Measurements from ENCODE around the gene TSGA10IP. TPM values are rescaled to one million over a fixed set of nuclear protein-coding genes. Genes with fewer than 3 reads are reported as not detected.

The TSGA10IP gene
- total RNA-seq (2022; extraction: Qiagen RNA extraction; ENCODE audit: low read depth), result not detected in 5 replicates

DNA sequence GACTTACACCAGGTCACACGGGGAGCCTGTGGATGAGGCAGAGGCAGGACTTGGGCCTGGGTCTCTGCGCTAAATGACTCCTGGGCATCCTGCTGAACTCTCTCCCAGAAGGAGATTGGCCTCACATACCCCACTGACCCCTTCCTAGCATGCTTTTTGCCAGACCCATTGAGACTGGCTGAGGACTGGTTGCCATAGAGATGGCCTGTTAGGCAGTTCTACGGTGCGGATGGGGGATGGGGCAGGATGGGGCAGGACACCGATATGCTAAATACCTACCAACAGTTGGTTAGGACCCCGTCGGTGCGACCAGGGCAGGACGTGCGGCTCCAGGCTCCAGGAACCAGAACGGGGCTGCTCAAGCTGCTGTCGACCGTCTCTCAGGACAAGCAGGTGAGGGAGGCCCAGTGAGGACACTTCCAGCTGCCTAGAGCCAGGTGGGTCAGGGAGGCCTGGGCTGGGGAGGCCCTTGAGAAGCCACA lies at the start of gene TSGA10IP:
TSS of gene TSGA10IP (plus strand) at position 51 of the 482 bp plus-strand sequence. CDS start at position 247, 196 bp downstream.

DNA sequence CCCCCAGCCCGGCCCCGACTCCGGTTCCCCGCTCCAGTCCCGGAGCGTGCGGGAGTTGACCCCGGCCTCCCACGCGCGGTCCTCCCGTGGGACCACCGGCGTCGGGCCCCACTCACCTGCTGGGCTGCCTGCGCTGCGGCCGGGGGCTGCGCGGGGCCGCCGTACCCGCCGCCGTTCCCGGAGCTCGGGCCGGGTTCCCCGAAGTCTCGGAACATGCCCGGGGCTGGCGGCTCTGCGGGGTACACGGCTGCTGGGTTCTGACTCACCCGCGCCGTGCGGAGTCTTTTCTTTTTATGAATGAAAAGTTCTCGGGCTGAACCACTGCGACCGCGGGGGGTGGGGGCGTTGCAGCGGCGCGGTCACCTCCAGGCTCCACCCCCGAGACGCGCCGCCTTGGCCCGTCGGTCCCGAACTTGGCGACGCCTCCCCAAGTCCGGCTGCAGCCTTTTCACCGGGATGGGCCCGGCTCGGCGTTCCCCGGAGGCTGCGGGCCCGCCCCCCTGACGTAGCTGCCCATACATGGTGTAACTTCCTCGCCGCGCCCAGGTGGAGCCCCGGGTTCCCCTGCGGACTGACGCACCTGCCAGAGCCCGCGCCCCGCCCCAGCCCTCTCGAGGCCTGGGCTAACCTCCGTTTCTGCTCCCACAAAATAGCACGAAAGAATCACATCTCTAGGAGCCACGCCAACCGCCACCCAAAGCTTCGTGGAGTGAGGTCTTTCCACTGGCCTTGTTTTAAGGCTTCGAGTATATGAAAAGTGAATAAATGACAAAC lies 45.0 kb upstream of the TSGA10IP start, which contains the start of gene FOSL1:
TSS of gene FOSL1 (minus strand) at position 264 of the 774 bp plus-strand sequence. CDS start at position 215, 49 bp downstream.

DNA sequence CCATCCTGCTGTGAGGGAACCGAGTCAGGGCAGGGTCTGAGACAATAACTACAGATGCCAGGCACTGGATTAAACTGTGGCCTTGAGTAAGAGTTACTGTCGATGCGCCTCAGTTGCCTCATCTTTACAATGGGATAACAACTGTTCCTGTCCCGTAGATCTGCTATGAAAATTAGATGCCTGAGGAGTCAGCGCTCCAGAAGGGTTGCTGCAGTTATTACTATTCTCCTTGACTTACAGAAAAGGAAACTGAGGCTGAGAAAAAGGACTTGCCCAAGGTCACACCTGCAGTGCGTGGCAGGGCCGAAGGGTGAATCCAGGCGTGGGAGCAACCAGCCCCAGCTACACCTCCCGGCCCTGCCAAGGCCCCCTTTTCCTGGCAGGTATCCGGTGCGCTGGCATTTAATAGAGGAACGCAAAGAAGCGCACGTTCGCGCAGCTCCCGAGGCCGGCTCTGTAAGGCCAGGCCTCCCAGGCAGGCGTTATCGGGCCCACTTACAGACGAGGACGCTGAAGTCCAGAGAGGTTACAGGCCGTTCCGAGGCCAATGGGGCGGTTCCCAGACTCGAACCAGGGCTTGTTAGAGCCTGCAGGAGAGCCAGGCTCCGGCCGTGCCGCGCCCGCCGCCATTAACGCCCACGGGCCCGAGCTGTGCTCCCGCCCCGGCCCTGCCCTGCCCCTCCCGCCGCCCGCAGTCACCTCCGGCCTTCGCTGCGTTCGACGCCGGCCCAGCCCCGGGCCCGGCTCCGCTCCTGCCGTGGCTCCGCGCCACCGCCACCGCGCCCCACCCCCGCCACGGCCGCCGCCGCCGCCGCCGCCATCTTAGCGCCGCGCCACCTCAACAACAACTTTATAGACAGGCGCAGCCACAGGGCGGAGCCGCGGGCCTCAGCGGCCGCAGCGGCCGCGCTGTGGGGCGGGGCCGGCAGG lies 26.8 kb upstream of the TSGA10IP start, which contains the start of gene C11orf68:
TSS of gene C11orf68 (minus strand) at position 852 of the 930 bp plus-strand sequence. CDS start at position 821, 31 bp downstream.

DNA sequence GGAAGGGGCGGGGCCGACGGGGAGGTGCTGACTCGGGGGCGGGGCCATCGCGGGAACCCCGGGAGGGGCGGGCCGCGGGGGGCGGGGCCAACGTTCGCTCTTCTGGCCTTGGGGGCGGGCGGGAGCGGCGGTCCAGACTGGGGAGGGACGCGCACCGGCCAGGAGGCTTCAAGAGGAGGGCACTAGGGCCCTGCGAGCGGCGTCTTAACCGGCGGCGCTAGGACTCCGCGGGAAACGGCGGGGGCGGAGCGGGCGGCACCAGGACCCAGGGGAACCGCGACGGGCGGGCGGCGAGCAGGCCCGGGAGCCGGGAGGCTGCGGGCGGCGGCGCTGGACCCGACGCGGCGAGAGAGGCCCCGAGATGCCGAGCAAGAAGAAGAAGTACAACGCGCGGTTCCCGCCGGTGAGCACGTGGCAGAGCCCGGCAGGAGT lies 26.1 kb upstream of the TSGA10IP start, which contains the start of gene DRAP1:
TSS of gene DRAP1 (plus strand) at position 286 of the 432 bp plus-strand sequence. CDS start at position 362, 76 bp downstream.

DNA sequence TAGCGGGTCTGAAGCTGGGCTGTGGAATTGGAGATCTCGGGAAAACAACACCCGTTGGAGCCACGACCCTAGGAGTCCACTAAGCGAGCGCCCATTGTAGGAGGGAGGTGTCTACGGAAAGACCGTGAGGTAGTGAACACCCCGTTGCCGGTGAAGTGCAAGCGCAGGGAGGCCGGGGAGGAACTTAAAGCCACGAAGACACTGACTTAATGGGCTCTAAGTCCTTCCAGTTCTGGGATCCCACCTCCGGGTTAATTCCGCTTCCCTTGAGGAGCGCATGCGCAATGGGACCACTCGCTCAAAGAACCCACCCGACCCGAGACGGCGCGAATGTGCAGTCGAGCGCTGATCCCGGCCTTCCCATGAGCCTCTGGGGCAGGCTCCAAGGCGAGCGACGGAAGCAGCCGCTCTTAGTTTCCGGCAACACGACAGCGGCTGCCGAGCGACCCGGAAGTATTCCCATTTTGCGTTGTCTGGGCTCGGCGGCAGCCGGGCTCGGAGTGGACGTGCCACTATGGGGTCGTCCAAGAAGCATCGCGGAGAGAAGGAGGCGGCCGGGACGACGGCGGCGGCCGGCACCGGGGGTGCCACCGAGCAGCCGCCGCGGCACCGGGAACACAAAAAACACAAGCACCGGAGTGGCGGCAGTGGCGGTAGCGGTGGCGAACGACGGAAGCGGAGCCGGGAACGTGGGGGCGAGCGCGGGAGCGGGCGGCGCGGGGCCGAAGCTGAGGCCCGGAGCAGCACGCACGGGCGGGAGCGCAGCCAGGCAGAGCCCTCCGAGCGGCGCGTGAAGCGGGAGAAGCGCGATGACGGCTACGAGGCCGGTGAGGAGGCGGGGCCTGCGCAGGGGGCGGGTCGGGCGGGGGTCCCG lies 16.2 kb downstream of the TSGA10IP start, which contains the start of gene SART1:
TSS of gene SART1 (plus strand) at position 468 of the 874 bp plus-strand sequence. CDS start at position 515, 47 bp downstream.

DNA sequence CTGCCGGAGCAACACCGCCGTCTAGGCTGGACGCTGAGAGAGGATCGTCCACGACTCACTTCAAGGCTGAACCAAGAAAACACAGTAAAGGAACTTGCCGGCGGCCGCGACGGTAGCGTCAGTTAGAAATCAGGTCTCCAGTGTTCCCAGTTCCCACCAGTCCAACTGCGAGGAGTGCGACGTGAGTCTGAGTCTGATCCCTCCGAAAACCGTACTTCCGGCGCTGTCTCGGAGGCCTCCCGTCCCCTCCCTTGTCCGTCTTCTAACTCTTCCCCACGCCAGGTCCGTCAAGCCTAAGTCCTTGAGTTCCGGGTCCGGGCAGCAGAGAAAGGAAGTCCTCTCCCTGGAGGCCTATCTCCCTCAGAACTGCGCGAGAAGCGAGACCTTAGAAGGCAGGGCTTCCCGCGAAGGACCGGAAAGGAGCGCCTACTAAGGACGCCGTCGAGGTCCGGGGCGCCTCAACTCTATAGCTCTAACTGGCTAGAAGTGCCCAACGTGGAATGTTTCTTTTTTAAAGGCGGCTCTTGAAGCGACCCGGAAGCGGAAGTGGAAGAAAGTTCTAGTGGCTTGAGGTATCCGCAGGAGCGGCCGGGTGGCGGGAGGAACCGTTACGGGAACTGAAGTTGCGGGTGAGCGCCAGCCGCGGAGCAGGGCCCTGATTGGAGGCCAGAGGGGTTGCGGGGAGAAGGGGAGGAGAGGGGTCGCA lies 56.8 kb downstream of the TSGA10IP start, which contains the start of the genes BANF1 and EIF1AD:
TSS of gene BANF1 (plus strand) at position 562 of the 706 bp plus-strand sequence. CDS start 748 bp downstream, outside the sequence.
TSS of gene EIF1AD (minus strand) at position 216 of the 706 bp plus-strand sequence. CDS start 1,768 bp downstream, outside the sequence.

Other genes starting within 250 kb of the TSGA10IP start
- gene KAT5, start 233.2 kb upstream of the TSGA10IP start, total RNA-seq (2022; extraction: Qiagen RNA extraction; ENCODE audit: low read depth), result 40.6 to 53.9 TPM (median 50.3 TPM) in 5 replicates
- 39.2 to 49.6 TPM (median 47.9 TPM) in 5 replicates for gene RNASEH2C, start 224.7 kb upstream of the TSGA10IP start, total RNA-seq (2022; extraction: Qiagen RNA extraction; ENCODE audit: low read depth)
- gene AP5B1, start 164.5 kb upstream of the TSGA10IP start, total RNA-seq (2022; extraction: Qiagen RNA extraction; ENCODE audit: low read depth), result 8.5 to 12.1 TPM (median 10.7 TPM) in 5 replicates
- gene OVOL1, start 158.4 kb upstream of the TSGA10IP start, total RNA-seq (2022; extraction: Qiagen RNA extraction; ENCODE audit: low read depth), result 0.05 to 0.09 TPM (median 0.08 TPM) in 3 of 5 replicates, not detected in the others
- 0.05 to 0.08 TPM (median 0.07 TPM) in 3 of 5 replicates, not detected in the others for gene SNX32, start 111.5 kb upstream of the TSGA10IP start, total RNA-seq (2022; extraction: Qiagen RNA extraction; ENCODE audit: low read depth)
- gene CFL1, start 87.3 kb upstream of the TSGA10IP start, total RNA-seq (2022; extraction: Qiagen RNA extraction; ENCODE audit: low read depth), result 1,820 to 2,323 TPM (median 2,200 TPM) in 5 replicates
- gene MUS81, start 85.0 kb upstream of the TSGA10IP start, total RNA-seq (2022; extraction: Qiagen RNA extraction; ENCODE audit: low read depth), result 20.1 to 33.6 TPM (median 29.6 TPM) in 5 replicates
- 0.64 to 1.2 TPM (median 1.1 TPM) in 5 replicates for gene EFEMP2, start 72.7 kb upstream of the TSGA10IP start, total RNA-seq (2022; extraction: Qiagen RNA extraction; ENCODE audit: low read depth)
- 0.09 to 0.10 TPM in 2 of 5 replicates, not detected in the others for gene CTSW, start 65.6 kb upstream of the TSGA10IP start, total RNA-seq (2022; extraction: Qiagen RNA extraction; ENCODE audit: low read depth)
- gene FIBP, start 57.0 kb upstream of the TSGA10IP start, total RNA-seq (2022; extraction: Qiagen RNA extraction; ENCODE audit: low read depth), result 73.7 to 85.9 TPM (median 84.2 TPM) in 5 replicates
- gene CCDC85B, start 54.8 kb upstream of the TSGA10IP start, total RNA-seq (2022; extraction: Qiagen RNA extraction; ENCODE audit: low read depth), result 30.0 to 43.4 TPM (median 41.9 TPM) in 5 replicates
- 125 to 190 TPM (median 143 TPM) in 5 replicates for gene FOSL1, start 45.1 kb upstream of the TSGA10IP start, total RNA-seq (2022; extraction: Qiagen RNA extraction; ENCODE audit: low read depth)
- gene C11orf68, start 26.4 kb upstream of the TSGA10IP start, total RNA-seq (2022; extraction: Qiagen RNA extraction; ENCODE audit: low read depth), result 32.7 to 44.7 TPM (median 43.0 TPM) in 5 replicates
- 183 to 254 TPM (median 197 TPM) in 5 replicates for gene DRAP1, start 26.1 kb upstream of the TSGA10IP start, total RNA-seq (2022; extraction: Qiagen RNA extraction; ENCODE audit: low read depth)
- 47.0 to 61.7 TPM (median 60.4 TPM) in 5 replicates for gene SART1, start 16.3 kb downstream of the TSGA10IP start, total RNA-seq (2022; extraction: Qiagen RNA extraction; ENCODE audit: low read depth)
- gene EIF1AD, start 56.7 kb downstream of the TSGA10IP start, total RNA-seq (2022; extraction: Qiagen RNA extraction; ENCODE audit: low read depth), result 37.7 to 47.7 TPM (median 40.1 TPM) in 5 replicates
- gene BANF1, start 57.0 kb downstream of the TSGA10IP start, total RNA-seq (2022; extraction: Qiagen RNA extraction; ENCODE audit: low read depth), result 358 to 512 TPM (median 465 TPM) in 5 replicates
- not detected in 5 replicates for gene CST6, start 66.5 kb downstream of the TSGA10IP start, total RNA-seq (2022; extraction: Qiagen RNA extraction; ENCODE audit: low read depth)
- gene CATSPER1, start 81.0 kb downstream of the TSGA10IP start, total RNA-seq (2022; extraction: Qiagen RNA extraction; ENCODE audit: low read depth), result 0.89 to 1.8 TPM (median 1.5 TPM) in 5 replicates
- not detected in 5 replicates for gene GAL3ST3, start 103.7 kb downstream of the TSGA10IP start, total RNA-seq (2022; extraction: Qiagen RNA extraction; ENCODE audit: low read depth)
- gene SF3B2, start 106.9 kb downstream of the TSGA10IP start, total RNA-seq (2022; extraction: Qiagen RNA extraction; ENCODE audit: low read depth), result 167 to 176 TPM (median 170 TPM) in 5 replicates
- 55.6 to 82.5 TPM (median 76.9 TPM) in 5 replicates for gene PACS1, start 124.8 kb downstream of the TSGA10IP start, total RNA-seq (2022; extraction: Qiagen RNA extraction; ENCODE audit: low read depth)